ENCODE results near the gene ENKD1.

DNA sequence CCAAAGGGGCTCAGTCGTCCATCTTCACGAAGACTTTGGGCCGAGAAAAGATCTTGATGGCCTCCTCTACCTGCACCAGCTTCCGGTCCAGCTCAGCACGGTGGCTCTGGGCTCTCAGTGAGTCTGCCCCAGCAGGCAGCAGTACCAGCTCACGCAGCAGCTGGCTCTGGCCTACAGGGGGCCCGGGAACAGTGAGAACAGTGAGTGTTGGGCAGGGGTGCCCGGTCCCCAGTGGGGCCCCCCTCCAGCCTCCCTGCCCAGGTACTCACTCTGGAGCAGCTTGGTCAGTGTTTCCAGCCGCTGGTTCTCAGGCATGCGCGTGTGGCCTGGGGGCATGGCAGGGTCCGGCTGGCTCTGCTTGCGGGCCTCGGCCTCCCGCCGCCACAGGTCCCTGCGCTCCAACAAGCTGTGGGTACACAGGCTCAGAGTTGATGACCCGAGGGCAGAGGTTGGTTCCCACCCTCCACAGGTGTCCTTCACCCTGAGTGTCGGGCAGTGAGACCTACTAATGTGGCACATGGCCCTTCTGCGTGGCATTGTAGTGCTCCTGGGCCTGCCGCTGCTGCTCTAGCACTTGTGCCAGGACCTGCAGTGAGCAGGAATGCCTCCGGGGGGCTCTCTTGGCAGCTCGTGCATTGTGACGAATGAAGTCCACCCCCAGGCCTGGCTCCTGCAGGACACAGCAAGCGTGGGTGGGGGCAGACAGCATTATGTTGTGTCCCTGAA, 3.2 kb downstream of the ENKD1 start:
- TF ChIP-seq CTCF (IDR thresholded peaks at IDR 0.05 in 2 of 3, conservative IDR thresholded peaks at IDR 0.05 in 1 of 3; ENCODE audit: control insufficient read depth in 2 of 3, extremely low read depth in 1 of 3, insufficient read depth in 1 of 3, low read depth in 3 of 3, low read length in 3 of 3), result peak in 2 of 3 experiments; percentile 18 to 36; a peak in 1 of 6 replicates
- TF ChIP-seq RCOR1 (conservative IDR thresholded peaks at IDR 0.05; ENCODE audit: low read depth, low read length), result no peak
- TF ChIP-seq E4F1 (IDR thresholded peaks at IDR 0.05; ENCODE audit: borderline replicate concordance, partially characterized antibody), result no peak
- TF ChIP-seq SMAD1 (IDR thresholded peaks at IDR 0.05; ENCODE audit: low read depth, partially characterized antibody), result no peak
- TF ChIP-seq JUNB (IDR thresholded peaks at IDR 0.05), result no peak
- TF ChIP-seq TAF1 (IDR thresholded peaks at IDR 0.05; ENCODE audit: borderline replicate concordance, low read depth, low read length), result no peak
- no peak for TF ChIP-seq USF2 (IDR thresholded peaks at IDR 0.05; ENCODE audit: borderline replicate concordance, low read depth, low read length)
- no peak for TF ChIP-seq SMC3 (IDR thresholded peaks at IDR 0.05; ENCODE audit: borderline replicate concordance, low read length)
- no peak for TF ChIP-seq SP1 (IDR thresholded peaks at IDR 0.05; ENCODE audit: low read depth, low read length)
- no peak for TF ChIP-seq SPI1 (IDR thresholded peaks at IDR 0.05; ENCODE audit: borderline replicate concordance, insufficient read depth, low read depth, low read length)
- no peak for TF ChIP-seq MYC (IDR thresholded peaks at IDR 0.05; ENCODE audit: insufficient read depth, insufficient read length, insufficient replicate concordance, low read length, severe bottlenecking)
- no peak for TF ChIP-seq SIN3A (IDR thresholded peaks at IDR 0.05; ENCODE audit: low read depth, low read length)
- no peak for TF ChIP-seq KDM1A (IDR thresholded peaks at IDR 0.05; ENCODE audit: borderline replicate concordance)

All from GM12878 (cell line).